Prostate gland (tissue), 1 donor: ENCODE data around the gene CHPT1.

Experiments used
- POLR2A ChIP-seq: fragments of 450-650 bp; IDR thresholded peaks from one replicate; pipeline ENCODE4 v1.6.1; 2016; ENCODE audit warnings: antibody characterized with exemption, mild to moderate bottlenecking
- POLR2AphosphoS5 ChIP-seq: sonication (generic); formaldehyde crosslinking; IDR thresholded peaks from one replicate; pipeline ENCODE4 v1.6.1; 2017; ENCODE audit warnings: antibody characterized with exemption

DNA sequence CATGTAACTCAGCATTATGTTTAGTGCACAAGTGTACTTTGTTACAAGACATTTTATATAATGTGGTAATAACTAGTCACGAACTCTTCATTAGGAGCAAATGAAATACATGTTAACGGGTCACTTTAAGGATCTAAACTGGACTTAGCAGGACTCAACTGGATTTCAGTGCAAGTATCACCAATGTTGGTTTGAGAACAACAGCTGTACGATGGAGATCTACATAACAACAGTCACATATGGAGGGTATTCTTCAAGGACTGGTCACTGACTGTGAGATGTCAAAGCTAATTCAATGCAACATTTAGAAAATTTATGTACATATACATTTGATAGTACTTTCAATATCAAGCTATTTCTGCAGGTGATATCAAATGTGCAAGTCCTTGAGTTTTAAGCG, 64.3 kb downstream of the CHPT1 start:
- TF ChIP-seq POLR2A (no peak), POLR2AphosphoS5 (no peak)
